Lung (tissue), 12 donors: ENCODE measurements around the gene WTAP. TPM values are rescaled to one million over a fixed set of nuclear protein-coding genes. Genes with fewer than 3 reads are reported as not detected.

ENCODE experiments used
- ATAC-seq: fragments of 200-7000 bp; cut with Tn5 transposase; one replicate; pipeline ENCODE4 v1.9.1; 2020; ENCODE audit warnings: moderate number of reproducible peaks; ENCODE audit not compliant: insufficient read depth, low FRiP score
- DNase-seq, 3 donors: peaks; one replicate each; pipeline ENCODE4 v3.0.0-alpha.2; 2013 to 2017
- H3K27ac ChIP-seq, 2 donors: one replicate each; pipeline ENCODE4 v1.5.1; 2013; ENCODE audit warnings: mild to moderate bottlenecking in 2 of 2, moderate library complexity in 2 of 2, control low read depth in 1 of 2, inconsistent platforms in 1 of 2, low read depth in 1 of 2, low read length in 1 of 2
- H3K27me3 ChIP-seq, 3 donors: one replicate each; pipeline ENCODE4 v1.5.1; 2013; ENCODE audit warnings: low read length in 2 of 3; ENCODE audit not compliant: control insufficient read depth in 3 of 3, insufficient read depth in 3 of 3
- H3K36me3 ChIP-seq, 4 donors: one replicate each; pipeline ENCODE4 v1.5.1; 2013; ENCODE audit warnings: low read length in 4 of 4, mild to moderate bottlenecking in 1 of 4, moderate library complexity in 1 of 4; ENCODE audit not compliant: control insufficient read depth in 4 of 4, insufficient read depth in 4 of 4
- H3K4me1 ChIP-seq, 5 donors: one replicate each; pipeline ENCODE4 v1.5.1; 2013; ENCODE audit warnings: low read length in 5 of 5, mild to moderate bottlenecking in 2 of 5, moderate library complexity in 1 of 5; ENCODE audit not compliant: control insufficient read depth in 5 of 5, insufficient read depth in 5 of 5
- H3K4me3 ChIP-seq: one replicate; pipeline ENCODE4 v1.5.1; 2013; ENCODE audit warnings: mild to moderate bottlenecking, control low read depth, moderate library complexity
- H3K9ac ChIP-seq, 2 donors: one replicate each; pipeline ENCODE4 v1.5.1; 2013; ENCODE audit warnings: low read length in 2 of 2, control low read depth in 1 of 2; ENCODE audit not compliant: insufficient read depth in 1 of 2
- H3K9me3 ChIP-seq, 4 donors: one replicate each; pipeline ENCODE4 v1.5.1; 2013; ENCODE audit warnings: low read length in 3 of 4, mild to moderate bottlenecking in 1 of 4, moderate library complexity in 1 of 4; ENCODE audit not compliant: control insufficient read depth in 4 of 4, insufficient read depth in 3 of 4
- WGBS, 2 donors: extraction: QIAGEN DNeasy Blood & Tissue Kit; methylation state at CpG; one replicate each; pipeline ENCODE4 v1.1.7; 2013; 5-methylcytosine and 5-hydroxymethylcytosine counted together
- polyA plus RNA-seq, 2 donors: library from polyadenylated mRNA; stranded (reverse); fragments of 200-250 nt; gene quantifications; one replicate each; pipeline ENCODE4 v1.2.1, GENCODE V29; 2013
- total RNA-seq, 2 donors: library from RNA; depleted of rRNA in 1 of 2; stranded (reverse); fragments of >200 nt in 1 of 2; gene quantifications; one replicate each; pipeline ENCODE4 v1.2.1, GENCODE V29; 2014 to 2021
- TF ChIP-seq, protein P1 (sequence below): IDR thresholded peaks from 2 replicates; pipeline ENCODE4 v1.5.1; 2012; ENCODE audit warnings: mild to moderate bottlenecking; ENCODE audit errors: control extremely low read depth, extremely low read depth
- donor health status: control.
- donor health status: control.
- donor health status: Bipolar disorder and iron deficiency.
- donor health status: healthy.
- donor health status: DM: yes; HTN: yes; CAD: no.

The WTAP gene
- total and polyA plus RNA-seq, 4 donors = 70.8 to 145 (median 113) TPM

- Histone ChIP-seq H3K27me3 (no peaks in the 10 kb centered on the region), H3K4me3 (no peak overlapping the region), H3K4me1 (peaks cover 0 to 6% (median 0%) of the 10 kb centered on the region in 5 donors), H3K9ac (no peak overlapping the region), H3K9me3 (no peaks in the 10 kb centered on the region), H3K36me3 (peaks cover 3 to 28% (median 20%) of the 10 kb centered on the region in 4 donors), H3K27ac (peak overlapping the region in 1 of 2 donors; percentile 50)
- ATAC-seq (no peak), DNase-seq (no peak)
- TF ChIP-seq, protein P1, sequence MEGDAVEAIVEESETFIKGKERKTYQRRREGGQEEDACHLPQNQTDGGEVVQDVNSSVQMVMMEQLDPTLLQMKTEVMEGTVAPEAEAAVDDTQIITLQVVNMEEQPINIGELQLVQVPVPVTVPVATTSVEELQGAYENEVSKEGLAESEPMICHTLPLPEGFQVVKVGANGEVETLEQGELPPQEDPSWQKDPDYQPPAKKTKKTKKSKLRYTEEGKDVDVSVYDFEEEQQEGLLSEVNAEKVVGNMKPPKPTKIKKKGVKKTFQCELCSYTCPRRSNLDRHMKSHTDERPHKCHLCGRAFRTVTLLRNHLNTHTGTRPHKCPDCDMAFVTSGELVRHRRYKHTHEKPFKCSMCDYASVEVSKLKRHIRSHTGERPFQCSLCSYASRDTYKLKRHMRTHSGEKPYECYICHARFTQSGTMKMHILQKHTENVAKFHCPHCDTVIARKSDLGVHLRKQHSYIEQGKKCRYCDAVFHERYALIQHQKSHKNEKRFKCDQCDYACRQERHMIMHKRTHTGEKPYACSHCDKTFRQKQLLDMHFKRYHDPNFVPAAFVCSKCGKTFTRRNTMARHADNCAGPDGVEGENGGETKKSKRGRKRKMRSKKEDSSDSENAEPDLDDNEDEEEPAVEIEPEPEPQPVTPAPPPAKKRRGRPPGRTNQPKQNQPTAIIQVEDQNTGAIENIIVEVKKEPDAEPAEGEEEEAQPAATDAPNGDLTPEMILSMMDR = no peak
- WGBS, 2 donors = 53 to 67% methylated on average over 5 of the region's 5 CpGs
Measured at GRCh38 chr6:159679091-159680077, 47.9 kb upstream of the WTAP start.

DNA sequence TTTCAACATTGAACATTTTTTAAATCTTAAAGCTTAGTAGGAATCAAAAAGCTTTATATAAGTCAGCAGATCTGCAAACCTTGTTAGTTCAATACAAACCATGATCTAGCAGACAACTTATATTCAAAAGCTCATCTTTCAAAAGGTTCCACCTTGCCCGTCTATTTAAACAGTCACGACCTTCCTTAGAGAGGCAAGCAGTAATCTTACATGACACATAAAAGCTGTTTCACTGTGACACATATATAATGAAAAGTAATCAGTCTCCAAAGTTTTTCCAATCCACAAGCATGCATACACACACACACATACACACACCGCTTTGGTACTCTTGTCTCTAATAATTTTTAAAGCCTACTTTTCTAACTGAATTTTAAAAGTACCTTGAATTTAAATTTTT, 47.2 kb upstream of the WTAP start:
- Histone ChIP-seq H3K4me3 (no peak overlapping the region), H3K36me3 (peaks cover 7 to 28% (median 22%) of the 10 kb centered on the region in 4 donors), H3K9me3 (no peaks in the 10 kb centered on the region), H3K4me1 (peaks cover 0 to 6% (median 0%) of the 10 kb centered on the region in 5 donors), H3K9ac (no peak overlapping the region), H3K27me3 (no peaks in the 10 kb centered on the region), H3K27ac (no peak overlapping the region)
- no peak for ATAC-seq
- no peak for DNase-seq
- 80 to 88% methylated on average over 3 of the region's 3 CpGs for WGBS, 2 donors
- TF ChIP-seq, protein P1 = no peak

DNA sequence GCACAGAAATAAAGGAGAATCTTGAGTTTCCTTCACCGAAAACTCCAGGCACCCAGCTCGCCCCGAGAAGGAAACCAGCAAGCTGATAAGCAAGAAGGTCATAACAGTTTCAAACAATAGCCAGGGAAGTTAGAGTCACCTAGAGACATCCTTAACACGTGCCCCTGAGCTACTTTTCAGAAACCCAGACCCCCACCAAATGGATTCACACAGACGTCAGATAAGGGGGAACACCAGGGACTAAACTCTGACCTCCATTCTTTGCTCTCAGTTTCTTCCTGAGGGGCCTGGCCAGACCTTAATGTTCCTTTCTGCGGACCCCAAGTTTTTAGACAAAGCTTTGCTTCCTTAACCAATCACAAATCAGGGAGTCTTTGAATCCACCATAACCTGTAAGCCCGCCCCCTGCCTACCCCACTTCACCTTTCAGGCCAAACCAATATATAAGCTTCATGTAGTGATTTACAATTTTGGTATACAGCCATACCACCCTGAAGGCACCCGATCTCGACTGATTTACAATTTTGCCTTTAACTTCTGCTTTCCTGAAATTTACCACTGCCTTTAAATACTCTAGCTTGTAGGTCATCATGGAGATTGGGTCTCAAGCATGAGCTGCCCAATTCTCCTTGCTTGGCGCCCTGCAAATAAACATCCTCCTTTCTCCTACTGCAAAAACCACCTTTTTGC, 46.0 kb upstream of the WTAP start:
- Histone ChIP-seq H3K36me3 (peaks cover 9 to 34% (median 24%) of the 10 kb centered on the region in 4 donors), H3K4me1 (peaks cover 0 to 8% (median 0%) of the 10 kb centered on the region in 5 donors), H3K27ac (peak overlapping the region; percentile 18 to 61), H3K9me3 (no peaks in the 10 kb centered on the region), H3K9ac (no peak overlapping the region), H3K4me3 (no peak overlapping the region), H3K27me3 (no peaks in the 10 kb centered on the region)
- 74 to 75% methylated on average over 10 of the region's 10 CpGs for WGBS, 2 donors
- TF ChIP-seq, protein P1 = no peak
- DNase-seq = no peak
- ATAC-seq = no peak
